AG10803 (cell line): ENCODE results near the gene PCSK9.

Experiments
- DNase-seq: peaks from one replicate; pipeline ENCODE4 v3.0.0; 2010; ENCODE audit warnings: low read depth
- H3K4me3 ChIP-seq: 2 replicates; pipeline ENCODE4 v1.5.1; 2011; ENCODE audit warnings: mild to moderate bottlenecking, low read length, control low read depth
- TF ChIP-seq, protein P1 (sequence below): conservative IDR thresholded peaks from 2 replicates; pipeline ENCODE4 v1.5.1; 2011; ENCODE audit warnings: mild to moderate bottlenecking, low read length, control low read depth, inconsistent platforms

PCSK9 gene

GRCh38 chr1:55044617-55045397, 5.5 kb downstream of the PCSK9 start:
- no peak overlapping the region for H3K4me3 ChIP-seq
- TF ChIP-seq, protein P1, sequence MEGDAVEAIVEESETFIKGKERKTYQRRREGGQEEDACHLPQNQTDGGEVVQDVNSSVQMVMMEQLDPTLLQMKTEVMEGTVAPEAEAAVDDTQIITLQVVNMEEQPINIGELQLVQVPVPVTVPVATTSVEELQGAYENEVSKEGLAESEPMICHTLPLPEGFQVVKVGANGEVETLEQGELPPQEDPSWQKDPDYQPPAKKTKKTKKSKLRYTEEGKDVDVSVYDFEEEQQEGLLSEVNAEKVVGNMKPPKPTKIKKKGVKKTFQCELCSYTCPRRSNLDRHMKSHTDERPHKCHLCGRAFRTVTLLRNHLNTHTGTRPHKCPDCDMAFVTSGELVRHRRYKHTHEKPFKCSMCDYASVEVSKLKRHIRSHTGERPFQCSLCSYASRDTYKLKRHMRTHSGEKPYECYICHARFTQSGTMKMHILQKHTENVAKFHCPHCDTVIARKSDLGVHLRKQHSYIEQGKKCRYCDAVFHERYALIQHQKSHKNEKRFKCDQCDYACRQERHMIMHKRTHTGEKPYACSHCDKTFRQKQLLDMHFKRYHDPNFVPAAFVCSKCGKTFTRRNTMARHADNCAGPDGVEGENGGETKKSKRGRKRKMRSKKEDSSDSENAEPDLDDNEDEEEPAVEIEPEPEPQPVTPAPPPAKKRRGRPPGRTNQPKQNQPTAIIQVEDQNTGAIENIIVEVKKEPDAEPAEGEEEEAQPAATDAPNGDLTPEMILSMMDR, result no peak
- DNase-seq, result no peak

- TF ChIP-seq, protein P1, result no peak
- no peak overlapping the region for H3K4me3 ChIP-seq
- DNase-seq, result no peak
Measured at GRCh38 chr1:55045430-55045829, 6.1 kb downstream of the PCSK9 start.

DNA sequence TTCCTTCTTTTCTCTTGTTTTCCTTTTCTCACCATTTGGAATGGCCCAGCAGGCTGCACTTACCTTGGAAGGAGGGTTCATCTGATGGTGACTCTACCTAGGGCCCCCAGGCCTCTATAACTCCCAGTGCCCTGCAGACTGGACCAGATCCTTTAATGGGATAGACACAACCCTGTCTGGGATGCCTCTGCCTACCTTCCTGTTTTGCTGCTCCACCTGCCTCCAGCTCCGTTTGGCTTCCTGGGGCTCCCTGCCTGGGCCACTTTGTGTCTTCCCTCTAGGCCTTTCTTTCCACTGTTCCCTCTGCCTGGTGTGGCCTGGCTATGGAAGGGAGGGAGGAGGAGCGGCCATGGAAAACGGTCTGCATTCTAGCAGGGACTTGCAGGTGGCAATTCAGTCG, 7.5 kb downstream of the PCSK9 start:
- TF ChIP-seq, protein P1, result no peak
- H3K4me3 ChIP-seq, result no peak overlapping the region
- DNase-seq, result no peak

DNA sequence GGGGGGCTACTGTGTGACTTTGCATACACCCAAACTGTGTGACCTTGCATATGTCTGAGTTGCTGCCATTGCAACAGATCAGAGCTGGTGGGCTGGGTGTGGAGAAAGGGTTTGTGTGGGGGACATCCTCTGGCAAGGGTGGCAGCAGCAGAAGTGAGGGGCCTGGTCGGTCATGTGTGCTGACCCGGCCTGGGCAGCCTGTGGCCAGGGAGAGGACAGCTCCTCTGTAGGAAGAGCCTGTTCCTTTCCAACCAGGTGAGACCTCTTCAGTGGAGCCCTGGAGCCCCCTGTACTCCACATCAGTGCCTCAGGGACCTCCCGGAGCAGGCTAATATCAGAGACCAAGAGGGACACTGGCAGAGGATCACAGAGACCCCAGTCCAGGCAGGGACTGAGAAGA, 8.3 kb downstream of the PCSK9 start:
- TF ChIP-seq, protein P1, result no peak
- no peak for DNase-seq
- no peak overlapping the region for H3K4me3 ChIP-seq

- no peak for DNase-seq
- no peak overlapping the region for H3K4me3 ChIP-seq
- TF ChIP-seq, protein P1, result no peak
Measured at GRCh38 chr1:55048453-55049270, 9.3 kb downstream of the PCSK9 start.

DNA sequence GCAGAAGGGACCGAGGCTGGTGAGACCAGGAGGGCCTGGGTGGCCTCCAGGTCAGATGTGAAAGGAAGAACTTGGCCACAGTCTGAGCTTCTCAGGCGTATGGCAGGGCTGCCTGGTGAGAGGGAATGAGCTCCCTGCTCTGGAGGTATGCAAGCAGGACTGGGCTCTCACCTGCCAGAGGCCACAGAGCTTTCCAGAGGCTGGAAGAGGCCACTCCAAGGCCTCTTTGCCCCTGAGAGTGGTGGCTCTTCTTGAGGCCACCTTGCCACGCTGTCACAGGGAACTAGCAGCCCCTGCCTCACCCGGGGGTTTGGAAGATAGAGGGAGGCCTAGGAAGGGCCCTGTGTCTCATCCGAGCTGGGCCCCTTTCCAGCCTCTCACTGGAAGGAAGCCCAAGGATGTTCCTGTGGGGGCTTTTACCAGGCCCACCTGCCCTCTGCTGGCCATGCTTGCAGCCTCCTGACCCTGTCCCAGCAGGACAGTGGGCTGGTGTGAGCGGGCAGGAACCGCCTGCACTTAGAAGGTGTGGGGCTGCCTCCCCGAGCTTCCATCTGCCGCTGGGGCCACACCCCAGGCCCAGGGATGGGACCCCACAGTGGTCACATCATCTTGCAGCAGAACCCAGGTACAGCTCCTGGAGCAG, 10.0 kb downstream of the PCSK9 start:
- DNase-seq, result no peak
- no peak overlapping the region for H3K4me3 ChIP-seq
- TF ChIP-seq, protein P1, result no peak
